ENCODE data around the gene KIRREL3. TPM values are rescaled to one million over a fixed set of nuclear protein-coding genes. Genes with fewer than 3 reads are reported as not detected.

The KIRREL3 gene
- total and polyA plus RNA-seq, 2 experiments from 2014 or later: 16.1 to 35.6 TPM

DNA sequence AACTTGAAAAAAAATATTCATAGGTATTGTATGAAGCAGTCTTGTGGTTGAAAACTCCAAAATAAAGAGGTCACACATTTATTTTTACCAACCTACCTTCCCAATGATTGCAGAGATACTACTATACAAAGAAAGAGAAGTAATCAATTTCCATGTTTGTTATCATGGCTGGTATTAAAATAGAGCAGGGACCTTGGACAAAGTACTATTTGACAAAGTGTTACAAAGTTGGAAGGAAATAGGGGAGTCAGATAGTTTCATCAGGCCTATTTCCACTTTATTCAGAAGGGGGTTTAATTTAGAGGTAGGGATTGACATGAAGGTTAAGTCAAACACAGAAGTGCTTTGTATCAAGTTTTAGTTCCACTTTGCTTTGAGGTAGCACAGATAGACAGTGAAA lies 34.4 kb upstream of the KIRREL3 start:
- Histone ChIP-seq H3K27me3 (replicated peaks; ENCODE audit: insufficient read depth) (peaks cover 4% of the 10 kb centered on the region), H3K9ac (no peak overlapping the region), H3K36me3 (ENCODE audit: low read depth) (no peaks in the 10 kb centered on the region), H4K20me1 (ENCODE audit: insufficient read depth) (no peaks in the 10 kb centered on the region), H3K4me1 (ENCODE audit: insufficient read depth) (peaks cover 10% of the 10 kb centered on the region), H3K27ac (no peak overlapping the region), H3K79me2 (ENCODE audit: insufficient read depth) (no peaks in the 10 kb centered on the region), H3F3A (ENCODE audit: insufficient read depth) (no peaks in the 10 kb centered on the region), H3K9me2 (ENCODE audit: insufficient read depth) (no peaks in the 10 kb centered on the region), H3K4me3 (no peak overlapping the region), H2AFZ (no peak overlapping the region), H3K9me3 (ENCODE audit: low read depth) (no peaks in the 10 kb centered on the region), H3K4me2 (ENCODE audit: unreplicated experiment) (no peak overlapping the region)
- TF ChIP-seq EZH2phosphoT487 (IDR thresholded peaks at IDR 0.05; ENCODE audit: insufficient read depth, low read depth) (no peak), EZH2 (IDR thresholded peaks at IDR 0.05; ENCODE audit: insufficient read depth, poor library complexity, severe bottlenecking) (no peak)
- in situ Hi-C loops (cut with MboI): no loop called here
- no peak for DNase-seq

- Histone ChIP-seq H4K20me1 (ENCODE audit: insufficient read depth) (no peaks in the 10 kb centered on the region), H3K36me3 (ENCODE audit: low read depth) (no peaks in the 10 kb centered on the region), H3K27me3 (replicated peaks; ENCODE audit: insufficient read depth) (peaks cover 14% of the 10 kb centered on the region), H3F3A (ENCODE audit: insufficient read depth) (no peaks in the 10 kb centered on the region), H2AFZ (no peak overlapping the region), H3K4me2 (ENCODE audit: unreplicated experiment) (no peak overlapping the region), H3K9me2 (ENCODE audit: insufficient read depth) (no peaks in the 10 kb centered on the region), H3K4me3 (no peak overlapping the region), H3K9ac (no peak overlapping the region), H3K27ac (no peak overlapping the region), H3K9me3 (ENCODE audit: low read depth) (no peaks in the 10 kb centered on the region), H3K4me1 (ENCODE audit: insufficient read depth) (0 out of 2 replicates have a peak, but pooled peaks cover 10% of the 10 kb centered on the region), H3K79me2 (ENCODE audit: insufficient read depth) (no peaks in the 10 kb centered on the region)
- TF ChIP-seq EZH2phosphoT487 (IDR thresholded peaks at IDR 0.05; ENCODE audit: insufficient read depth, low read depth) (no peak), EZH2 (IDR thresholded peaks at IDR 0.05; ENCODE audit: insufficient read depth, poor library complexity, severe bottlenecking) (no peak)
- DNase-seq: no peak
- 51 to 57% methylated on average over 4 of the region's 4 CpGs for WGBS, 2 experiments (ENCODE audit: low coverage in 1 of 2, low lambda C conversion rate in 2 of 2, missing lambda C conversion rate in 2 of 2)
- in situ Hi-C loops (cut with MboI): no loop called here
These were observed 28.1 kb upstream of the KIRREL3 start for GRCh38 chr11:127028648-127029047.

DNA sequence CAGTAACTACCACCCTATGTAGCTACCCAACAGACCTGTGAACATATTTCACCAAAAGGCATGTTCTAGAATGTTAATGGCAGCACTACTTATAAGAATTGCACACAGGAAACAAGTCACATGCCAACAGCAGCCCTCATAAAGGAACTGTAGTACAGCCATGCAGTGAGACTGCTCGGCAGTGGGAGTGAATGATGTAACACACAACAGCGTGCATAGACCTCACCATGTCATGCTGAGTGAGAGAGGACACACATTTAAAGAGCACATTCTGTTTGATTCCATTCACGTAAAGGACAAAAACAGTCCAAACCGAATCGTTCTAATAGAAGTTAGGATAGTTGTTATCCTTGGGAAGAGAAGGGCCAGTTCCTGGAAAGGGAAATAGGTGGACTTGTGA lies 27.2 kb upstream of the KIRREL3 start:
- Histone ChIP-seq H2AFZ (no peak overlapping the region), H3F3A (ENCODE audit: insufficient read depth) (no peaks in the 10 kb centered on the region), H3K27me3 (replicated peaks; ENCODE audit: insufficient read depth) (peaks cover 14% of the 10 kb centered on the region), H4K20me1 (ENCODE audit: insufficient read depth) (no peaks in the 10 kb centered on the region), H3K4me3 (no peak overlapping the region), H3K79me2 (ENCODE audit: insufficient read depth) (no peaks in the 10 kb centered on the region), H3K4me1 (ENCODE audit: insufficient read depth) (0 out of 2 replicates have a peak, but pooled peaks cover 10% of the 10 kb centered on the region), H3K9ac (no peak overlapping the region), H3K36me3 (ENCODE audit: low read depth) (no peaks in the 10 kb centered on the region), H3K4me2 (ENCODE audit: unreplicated experiment) (no peak overlapping the region), H3K27ac (no peak overlapping the region), H3K9me3 (ENCODE audit: low read depth) (no peaks in the 10 kb centered on the region), H3K9me2 (ENCODE audit: insufficient read depth) (no peaks in the 10 kb centered on the region)
- no peak for TF ChIP-seq EZH2 (IDR thresholded peaks at IDR 0.05; ENCODE audit: insufficient read depth, poor library complexity, severe bottlenecking)
- TF ChIP-seq EZH2phosphoT487 (IDR thresholded peaks at IDR 0.05; ENCODE audit: insufficient read depth, low read depth): no peak
- DNase-seq: peak; percentile 31
- WGBS, 2 experiments (ENCODE audit: low coverage in 1 of 2, low lambda C conversion rate in 2 of 2, missing lambda C conversion rate in 2 of 2): 32 to 49% methylated on average over 5 of the region's 5 CpGs
- in situ Hi-C loops (cut with MboI): no loop called here

- Histone ChIP-seq H3K4me2 (ENCODE audit: unreplicated experiment) (no peak overlapping the region), H3K4me1 (ENCODE audit: insufficient read depth) (0 out of 2 replicates have a peak, but pooled peaks cover 10% of the 10 kb centered on the region), H3K36me3 (ENCODE audit: low read depth) (no peaks in the 10 kb centered on the region), H3F3A (ENCODE audit: insufficient read depth) (no peaks in the 10 kb centered on the region), H3K9me3 (ENCODE audit: low read depth) (no peaks in the 10 kb centered on the region), H3K27ac (no peak overlapping the region), H3K9ac (no peak overlapping the region), H3K9me2 (ENCODE audit: insufficient read depth) (no peaks in the 10 kb centered on the region), H3K79me2 (ENCODE audit: insufficient read depth) (no peaks in the 10 kb centered on the region), H2AFZ (no peak overlapping the region), H3K4me3 (no peak overlapping the region), H3K27me3 (replicated peaks; ENCODE audit: insufficient read depth) (peaks cover 18% of the 10 kb centered on the region), H4K20me1 (ENCODE audit: insufficient read depth) (no peaks in the 10 kb centered on the region)
- DNase-seq: no peak
- in situ Hi-C loops (cut with MboI): no loop called here
- TF ChIP-seq EZH2phosphoT487 (IDR thresholded peaks at IDR 0.05; ENCODE audit: insufficient read depth, low read depth): no peak
- TF ChIP-seq EZH2 (IDR thresholded peaks at IDR 0.05; ENCODE audit: insufficient read depth, poor library complexity, severe bottlenecking): no peak
- WGBS, 2 experiments (ENCODE audit: low coverage in 1 of 2, low lambda C conversion rate in 2 of 2, missing lambda C conversion rate in 2 of 2): 36 to 50% methylated on average over 4 of the region's 4 CpGs
These were observed 26.4 kb upstream of the KIRREL3 start for GRCh38 chr11:127027000-127027399.

GRCh38 chr11:127023991-127024390 lies 23.4 kb upstream of the KIRREL3 start:
- peaks cover 10% of the 10 kb centered on the region; the same call in 1 of the 2 replicates for H3K27me3 ChIP-seq (replicated peaks; ENCODE audit: insufficient read depth)
- H3K9me3 ChIP-seq (ENCODE audit: low read depth): no peaks in the 10 kb centered on the region
- no peaks in the 10 kb centered on the region for H3F3A ChIP-seq (ENCODE audit: insufficient read depth)
- no peak overlapping the region for H3K9ac ChIP-seq
- 33 to 39% methylated on average over 2 of the region's 2 CpGs for WGBS, 2 experiments (ENCODE audit: low coverage in 1 of 2, low lambda C conversion rate in 2 of 2, missing lambda C conversion rate in 2 of 2)
- peak; percentile 41 for DNase-seq
- H3K36me3 ChIP-seq (ENCODE audit: low read depth): no peaks in the 10 kb centered on the region
- H3K4me2 ChIP-seq (ENCODE audit: unreplicated experiment): no peak overlapping the region
- no peak for TF ChIP-seq EZH2phosphoT487 (IDR thresholded peaks at IDR 0.05; ENCODE audit: insufficient read depth, low read depth)
- TF ChIP-seq EZH2 (IDR thresholded peaks at IDR 0.05; ENCODE audit: insufficient read depth, poor library complexity, severe bottlenecking): no peak
- H3K27ac ChIP-seq: no peak overlapping the region
- no peaks in the 10 kb centered on the region for H3K79me2 ChIP-seq (ENCODE audit: insufficient read depth)
- in situ Hi-C loops (cut with MboI): no loop called here
- no peak overlapping the region for H2AFZ ChIP-seq
- H3K4me1 ChIP-seq (ENCODE audit: insufficient read depth): 0 out of 2 replicates have a peak, but pooled peaks cover 10% of the 10 kb centered on the region
- no peaks in the 10 kb centered on the region for H3K9me2 ChIP-seq (ENCODE audit: insufficient read depth)
- H3K4me3 ChIP-seq: no peak overlapping the region
- H4K20me1 ChIP-seq (ENCODE audit: insufficient read depth): no peaks in the 10 kb centered on the region
